Measurements from ENCODE around the gene FOXRED2. TPM values are rescaled to one million over a fixed set of nuclear protein-coding genes. Genes with fewer than 3 reads are reported as not detected.

The FOXRED2 gene
- total and polyA plus RNA-seq, 2 donors (not counting 1 experiment from before 2014, with no cell fraction given) = 3.3 to 3.8 TPM

DNA sequence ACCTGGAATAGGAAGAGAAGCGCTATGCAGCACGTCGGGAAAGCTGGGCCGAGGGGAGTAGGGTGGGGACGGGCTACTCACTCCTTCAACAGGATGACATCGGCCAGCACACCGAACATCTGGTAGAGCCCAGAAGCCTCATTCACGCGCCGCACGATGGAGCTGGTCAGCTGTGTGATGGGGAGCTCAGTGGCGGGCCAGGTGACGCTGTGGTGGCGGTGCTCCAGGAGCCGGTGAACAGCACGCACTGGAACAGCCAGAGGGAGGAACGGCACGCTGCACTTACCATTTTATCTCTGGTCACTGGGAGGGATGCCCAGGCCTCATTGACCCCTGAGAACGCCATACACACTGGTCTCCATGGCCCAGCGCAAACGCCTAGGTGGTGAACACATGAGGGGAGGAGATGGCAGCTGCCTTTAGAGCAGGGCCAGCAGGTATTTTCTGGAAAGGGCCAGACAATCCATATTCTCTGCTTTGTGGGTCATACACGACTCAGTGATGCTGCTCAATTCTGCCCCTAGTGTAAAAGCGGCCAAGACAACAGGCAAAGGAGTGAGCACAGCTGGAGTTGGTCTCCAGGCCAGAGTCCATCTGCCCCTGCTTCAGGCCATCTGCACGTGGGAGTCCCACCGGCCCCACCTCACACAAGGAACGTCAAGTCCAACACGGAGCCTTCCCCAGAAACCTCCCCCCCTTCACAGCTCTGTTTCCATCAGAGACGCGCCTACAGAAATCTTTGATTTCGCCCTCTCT lies 8.8 kb downstream of the FOXRED2 start:
- H2AFZ ChIP-seq (ENCODE audit: low read length) = no peak overlapping the region
- no peak overlapping the region for H3K4me2 ChIP-seq (ENCODE audit: extremely low read depth, insufficient read depth, low read length)
- no peak overlapping the region for H3K9ac ChIP-seq (ENCODE audit: insufficient read depth, low read length)
- no peaks in the 10 kb centered on the region for H4K20me1 ChIP-seq (ENCODE audit: control insufficient read depth, extremely low read depth, insufficient read depth, low read length)
- DNase-seq (ENCODE audit: low read depth in 2 of 2) = no peak
- H3K79me2 ChIP-seq (ENCODE audit: control insufficient read depth, insufficient read depth, low read length) = no peaks in the 10 kb centered on the region
- peaks cover 2% of the 10 kb centered on the region for H3K36me3 ChIP-seq (ENCODE audit: control insufficient read depth, insufficient read depth, low read length)
- no peak overlapping the region for H3K27ac ChIP-seq (ENCODE audit: insufficient read depth, low read length)
- no peak overlapping the region for H3K4me3 ChIP-seq (replicated peaks in 1 of 4; ENCODE audit: control extremely low read depth in 1 of 4, insufficient read depth in 1 of 4, low read depth in 3 of 4, low read length in 4 of 4)
- TF ChIP-seq, protein P1, sequence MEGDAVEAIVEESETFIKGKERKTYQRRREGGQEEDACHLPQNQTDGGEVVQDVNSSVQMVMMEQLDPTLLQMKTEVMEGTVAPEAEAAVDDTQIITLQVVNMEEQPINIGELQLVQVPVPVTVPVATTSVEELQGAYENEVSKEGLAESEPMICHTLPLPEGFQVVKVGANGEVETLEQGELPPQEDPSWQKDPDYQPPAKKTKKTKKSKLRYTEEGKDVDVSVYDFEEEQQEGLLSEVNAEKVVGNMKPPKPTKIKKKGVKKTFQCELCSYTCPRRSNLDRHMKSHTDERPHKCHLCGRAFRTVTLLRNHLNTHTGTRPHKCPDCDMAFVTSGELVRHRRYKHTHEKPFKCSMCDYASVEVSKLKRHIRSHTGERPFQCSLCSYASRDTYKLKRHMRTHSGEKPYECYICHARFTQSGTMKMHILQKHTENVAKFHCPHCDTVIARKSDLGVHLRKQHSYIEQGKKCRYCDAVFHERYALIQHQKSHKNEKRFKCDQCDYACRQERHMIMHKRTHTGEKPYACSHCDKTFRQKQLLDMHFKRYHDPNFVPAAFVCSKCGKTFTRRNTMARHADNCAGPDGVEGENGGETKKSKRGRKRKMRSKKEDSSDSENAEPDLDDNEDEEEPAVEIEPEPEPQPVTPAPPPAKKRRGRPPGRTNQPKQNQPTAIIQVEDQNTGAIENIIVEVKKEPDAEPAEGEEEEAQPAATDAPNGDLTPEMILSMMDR (conservative IDR thresholded peaks at IDR 0.05 in 1 of 2, IDR thresholded peaks at IDR 0.05 in 1 of 2; ENCODE audit: low read depth in 1 of 2, low read length in 2 of 2) = no peak
- TF ChIP-seq EZH2 (IDR thresholded peaks at IDR 0.05; ENCODE audit: low read length, missing control alignments) = no peak
- H3K4me1 ChIP-seq (ENCODE audit: control insufficient read depth, extremely low read depth, insufficient read depth, low read length) = no peaks in the 10 kb centered on the region
- H3K9me3 ChIP-seq (ENCODE audit: control insufficient read depth, insufficient read depth, low read depth, low read length) = no peaks in the 10 kb centered on the region
- no peaks in the 10 kb centered on the region for H3K27me3 ChIP-seq (ENCODE audit: control insufficient read depth, insufficient read depth, low read length)

DNA sequence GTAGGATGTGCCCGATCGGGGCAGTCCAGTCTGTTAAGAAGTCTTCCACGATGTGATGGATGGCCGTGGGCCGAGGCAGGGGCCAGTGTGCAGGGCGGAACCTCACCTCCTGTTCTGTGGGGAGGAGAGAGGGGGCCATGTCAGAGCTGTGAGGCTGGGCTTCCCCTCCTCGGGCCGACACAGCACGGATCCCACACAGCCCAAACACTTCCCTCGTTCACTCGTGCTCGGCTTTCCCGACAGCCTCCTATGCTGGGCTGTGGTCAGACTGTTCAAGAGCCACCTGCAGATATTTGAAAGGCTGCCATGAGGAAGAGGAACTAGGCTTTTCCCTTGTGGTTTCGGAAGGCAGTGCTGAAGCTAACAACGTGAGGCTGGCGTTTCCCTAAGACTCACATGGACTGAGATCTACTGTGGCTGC lies 13.1 kb downstream of the FOXRED2 start:
- TF ChIP-seq, protein P1 (conservative IDR thresholded peaks at IDR 0.05 in 1 of 2, IDR thresholded peaks at IDR 0.05 in 1 of 2; ENCODE audit: low read depth in 1 of 2, low read length in 2 of 2) = no peak
- no peak for TF ChIP-seq EZH2 (IDR thresholded peaks at IDR 0.05; ENCODE audit: low read length, missing control alignments)
- H3K4me1 ChIP-seq (ENCODE audit: control insufficient read depth, extremely low read depth, insufficient read depth, low read length) = no peaks in the 10 kb centered on the region
- no peaks in the 10 kb centered on the region for H3K79me2 ChIP-seq (ENCODE audit: control insufficient read depth, insufficient read depth, low read length)
- no peak overlapping the region for H3K27ac ChIP-seq (ENCODE audit: insufficient read depth, low read length)
- H3K4me2 ChIP-seq (ENCODE audit: extremely low read depth, insufficient read depth, low read length) = no peak overlapping the region
- no peak overlapping the region for H3K9ac ChIP-seq (ENCODE audit: insufficient read depth, low read length)
- H3K9me3 ChIP-seq (ENCODE audit: control insufficient read depth, insufficient read depth, low read depth, low read length) = no peaks in the 10 kb centered on the region
- no peak overlapping the region for H2AFZ ChIP-seq (ENCODE audit: low read length)
- no peak for DNase-seq (ENCODE audit: low read depth in 2 of 2)
- no peaks in the 10 kb centered on the region for H3K27me3 ChIP-seq (ENCODE audit: control insufficient read depth, insufficient read depth, low read length)
- H3K36me3 ChIP-seq (ENCODE audit: control insufficient read depth, insufficient read depth, low read length) = peaks cover 3% of the 10 kb centered on the region
- H3K4me3 ChIP-seq (replicated peaks in 1 of 4; ENCODE audit: control extremely low read depth in 1 of 4, insufficient read depth in 1 of 4, low read depth in 3 of 4, low read length in 4 of 4) = no peak overlapping the region
- H4K20me1 ChIP-seq (ENCODE audit: control insufficient read depth, extremely low read depth, insufficient read depth, low read length) = no peaks in the 10 kb centered on the region

DNA sequence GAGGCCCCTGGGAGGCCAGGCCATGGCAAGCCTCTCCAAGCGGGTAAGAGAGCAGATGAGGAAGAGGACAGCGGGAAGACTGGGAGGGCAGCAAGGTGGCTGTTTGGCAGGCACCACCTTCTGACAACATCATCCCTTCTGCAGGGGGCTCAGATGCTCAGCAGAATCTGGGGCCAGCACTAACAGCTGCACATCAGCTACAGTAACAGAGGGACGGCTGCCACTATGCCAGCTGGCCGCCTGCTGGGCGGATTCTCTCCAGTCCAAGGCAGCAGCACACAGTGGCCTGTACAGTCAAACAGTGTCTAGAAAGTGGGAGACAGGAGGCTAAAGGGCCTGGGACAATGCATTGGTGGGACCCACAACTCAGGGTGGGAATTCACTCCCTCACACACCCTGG lies 14.7 kb downstream of the FOXRED2 start:
- Histone ChIP-seq H2AFZ (ENCODE audit: low read length) (no peak overlapping the region), H3K36me3 (ENCODE audit: control insufficient read depth, insufficient read depth, low read length) (peaks cover 3% of the 10 kb centered on the region), H3K9ac (ENCODE audit: insufficient read depth, low read length) (no peak overlapping the region), H3K9me3 (ENCODE audit: control insufficient read depth, insufficient read depth, low read depth, low read length) (no peaks in the 10 kb centered on the region), H3K4me1 (ENCODE audit: control insufficient read depth, extremely low read depth, insufficient read depth, low read length) (no peaks in the 10 kb centered on the region), H3K79me2 (ENCODE audit: control insufficient read depth, insufficient read depth, low read length) (no peaks in the 10 kb centered on the region), H4K20me1 (ENCODE audit: control insufficient read depth, extremely low read depth, insufficient read depth, low read length) (no peaks in the 10 kb centered on the region), H3K4me3 (replicated peaks in 1 of 4; ENCODE audit: control extremely low read depth in 1 of 4, insufficient read depth in 1 of 4, low read depth in 3 of 4, low read length in 4 of 4) (no peak overlapping the region), H3K4me2 (ENCODE audit: extremely low read depth, insufficient read depth, low read length) (no peak overlapping the region), H3K27ac (ENCODE audit: insufficient read depth, low read length) (no peak overlapping the region), H3K27me3 (ENCODE audit: control insufficient read depth, insufficient read depth, low read length) (no peaks in the 10 kb centered on the region)
- DNase-seq (ENCODE audit: low read depth in 2 of 2) = no peak
- TF ChIP-seq, protein P1 (conservative IDR thresholded peaks at IDR 0.05 in 1 of 2, IDR thresholded peaks at IDR 0.05 in 1 of 2; ENCODE audit: low read depth in 1 of 2, low read length in 2 of 2) = no peak
- no peak for TF ChIP-seq EZH2 (IDR thresholded peaks at IDR 0.05; ENCODE audit: low read length, missing control alignments)
